GM12878 (cell line): ENCODE data around the gene OR9Q1. TPM values are rescaled to one million over a fixed set of nuclear protein-coding genes. Genes with fewer than 3 reads are reported as not detected.

Experiments used
- ATAC-seq: fragments of 200-7000 bp; cut with Tn5 transposase; 3 replicates; pipeline ENCODE4 v1.9.1; 2020; ENCODE audit warnings: mild to moderate bottlenecking, moderate library complexity
- BruUV-seq: library from RNA; stranded (reverse); fragments of 400-500 nt; replicated peaks from 2 replicates; lab custom pipeline; 2021; lab: Mats Ljungman, UMichigan
- CTCF ChIA-PET: fragments of 300-600 bp; sonication (Branson Sonifier 250); formaldehyde crosslinking; extraction: SDS; loops from one replicate; lab custom pipeline; 2021; ENCODE audit warnings: inconsistent platforms; lab: Yijun Ruan, JAX
- POLR2A ChIA-PET: fragments of 350-600 bp; formaldehyde crosslinking; extraction: SDS; loops from one replicate; lab custom pipeline; 2021; ENCODE audit warnings: inconsistent platforms; lab: Charles Lee
- RAD21 ChIA-PET: fragments of 300-600 bp; sonication (Branson Sonifier 250); formaldehyde crosslinking; loops from one replicate; lab custom pipeline; 2023; ENCODE audit warnings: antibody characterized with exemption; ENCODE audit not compliant: unreplicated experiment; lab: Charles Lee
- SMC1A ChIA-PET: fragments of 300-600 bp; sonication (Branson Sonifier 250); formaldehyde crosslinking; loops from one replicate; lab custom pipeline; 2023; ENCODE audit not compliant: unreplicated experiment, uncharacterized antibody; lab: Charles Lee
- DNase-seq: peaks from one replicate; pipeline ENCODE4 v3.0.0-alpha.2; 2011; ENCODE audit warnings: low read depth, low spot score
- FAIRE-seq: peaks from 3 replicates; lab custom pipeline; 2011; peaks lifted over from hg19 to GRCh38; lab: Jason Lieb, UNC
- H2AFZ ChIP-seq: 2 replicates; pipeline ENCODE4 v1.6.0; 2011; ENCODE audit warnings: low read depth, low read length, control low read depth; ENCODE audit not compliant: control insufficient read depth
- H3K27ac ChIP-seq: 2 replicates; pipeline ENCODE4 v1.5.1; 2011; ENCODE audit warnings: control low read depth; ENCODE audit not compliant: control insufficient read depth, insufficient read depth
- H3K27me3 ChIP-seq, 2 experiments: replicated peaks in 1 of 2; 2 replicates each; pipeline versions ENCODE4 v1.6.0 to v1.6.1; 2011; ENCODE audit warnings: low read length in 1 of 2; ENCODE audit not compliant: control insufficient read depth in 2 of 2, insufficient read depth in 2 of 2
- H3K36me3 ChIP-seq, 2 experiments: 2 replicates each; pipeline ENCODE4 v1.5.1; 2011; ENCODE audit warnings: low read length in 1 of 2; ENCODE audit not compliant: control insufficient read depth in 2 of 2, insufficient read depth in 2 of 2
- H3K4me1 ChIP-seq: 2 replicates; pipeline ENCODE4 v1.6.1; 2011; ENCODE audit warnings: mild to moderate bottlenecking, low read length, moderate library complexity, mixed read lengths; ENCODE audit not compliant: control insufficient read depth, insufficient read depth
- H3K4me2 ChIP-seq: 2 replicates; pipeline ENCODE4 v1.6.0; 2011; ENCODE audit warnings: control low read depth; ENCODE audit not compliant: control insufficient read depth, insufficient read depth
- H3K4me3 ChIP-seq: fragments of 200-600 bp; sonication (generic); 2 replicates; pipeline ENCODE4 v1.5.1; 2016
- H3K79me2 ChIP-seq: 2 replicates; pipeline ENCODE4 v1.6.0; 2011; ENCODE audit warnings: low read length; ENCODE audit not compliant: control insufficient read depth, insufficient read depth
- H3K9ac ChIP-seq: 2 replicates; pipeline ENCODE4 v1.8.0; 2011; ENCODE audit warnings: low read length, control low read depth, mixed read lengths; ENCODE audit not compliant: control insufficient read depth, insufficient read depth
- H3K9me3 ChIP-seq: replicated peaks from 3 replicates; pipeline ENCODE4 v1.5.1; 2011; ENCODE audit warnings: mild to moderate bottlenecking, low read length; ENCODE audit not compliant: control insufficient read depth, insufficient read depth
- H4K20me1 ChIP-seq: 2 replicates; pipeline ENCODE4 v1.6.0; 2011; ENCODE audit not compliant: control insufficient read depth, insufficient read depth
- ATF2 ChIP-seq: IDR thresholded peaks from 2 replicates; pipeline ENCODE4 v1.6.1; 2012; ENCODE audit warnings: low read length, inconsistent platforms
- ATF7 ChIP-seq: fragments of 450-650 bp; IDR thresholded peaks from 2 replicates; pipeline ENCODE4 v1.6.1; 2016; ENCODE audit warnings: low read depth, mild to moderate bottlenecking
- IRF3 ChIP-seq: fragments of 450-650 bp; IDR thresholded peaks from 2 replicates; pipeline ENCODE4 v1.6.1; 2014; ENCODE audit warnings: mild to moderate bottlenecking
- JUNB ChIP-seq: IDR thresholded peaks from 2 replicates; pipeline ENCODE4 v1.6.1; 2016; ENCODE audit warnings: antibody characterized with exemption, mild to moderate bottlenecking
- MEF2A ChIP-seq: IDR thresholded peaks from 2 replicates; pipeline ENCODE4 v1.6.1; 2011; ENCODE audit warnings: low read depth, mild to moderate bottlenecking, low read length, moderate library complexity; ENCODE audit not compliant: insufficient read depth
- MEF2B ChIP-seq: fragments of 450-650 bp; IDR thresholded peaks from 2 replicates; pipeline ENCODE4 v1.6.1; 2018; ENCODE audit warnings: mild to moderate bottlenecking, moderate library complexity; ENCODE audit not compliant: partially characterized antibody, poor library complexity, severe bottlenecking
- MTA2 ChIP-seq: fragments of 450-650 bp; IDR thresholded peaks from 2 replicates; pipeline ENCODE4 v1.6.1; 2016; ENCODE audit warnings: low read depth, mild to moderate bottlenecking, moderate library complexity
- MYC ChIP-seq: IDR thresholded peaks from 2 replicates; pipeline ENCODE4 v1.6.1; 2011; ENCODE audit warnings: mild to moderate bottlenecking, low read length, moderate library complexity, inconsistent platforms; ENCODE audit not compliant: insufficient read depth, insufficient replicate concordance, insufficient read length, severe bottlenecking
- NKRF ChIP-seq: fragments of 450-650 bp; conservative IDR thresholded peaks from 2 replicates; pipeline ENCODE4 v1.6.1; 2017; ENCODE audit warnings: mild to moderate bottlenecking, moderate library complexity
- NRF1 ChIP-seq: conservative IDR thresholded peaks from 2 replicates; pipeline ENCODE4 v1.6.1; 2011; ENCODE audit warnings: mild to moderate bottlenecking, low read depth, low read length, improper control_type of control experiment
- PKNOX1 ChIP-seq: fragments of 450-650 bp; IDR thresholded peaks from 2 replicates; pipeline ENCODE4 v1.6.1; 2016; ENCODE audit warnings: mild to moderate bottlenecking
- POLR2AphosphoS2 ChIP-seq: IDR thresholded peaks from 2 replicates; pipeline ENCODE4 v1.6.1; 2011; ENCODE audit warnings: low read depth, mild to moderate bottlenecking, low read length, improper control_type of control experiment, moderate library complexity
- RB1 ChIP-seq: fragments of 450-650 bp; formaldehyde crosslinking; IDR thresholded peaks from 2 replicates; pipeline ENCODE4 v1.6.1; 2017; ENCODE audit warnings: mild to moderate bottlenecking, borderline replicate concordance
- RUNX3 ChIP-seq: IDR thresholded peaks from 2 replicates; pipeline ENCODE4 v1.6.1; 2012; ENCODE audit warnings: low read length, inconsistent platforms
- SKIL ChIP-seq: fragments of 450-650 bp; IDR thresholded peaks from 2 replicates; pipeline ENCODE4 v1.6.1; 2017; ENCODE audit warnings: mild to moderate bottlenecking, low read depth, inconsistent platforms; ENCODE audit not compliant: poor library complexity, severe bottlenecking
- TAF1 ChIP-seq: IDR thresholded peaks from 2 replicates; pipeline ENCODE4 v1.6.1; 2011; ENCODE audit warnings: mild to moderate bottlenecking, low read depth, low read length, borderline replicate concordance
- ZNF207 ChIP-seq: fragments of 450-650 bp; IDR thresholded peaks from 2 replicates; pipeline ENCODE4 v1.6.1; 2014; ENCODE audit warnings: antibody characterized with exemption, mild to moderate bottlenecking, borderline replicate concordance
- in situ Hi-C: fragments of 300-500 bp; cut with MboI; formaldehyde crosslinking; loops from 9 replicates; pipeline ENCODE4 v1.14.3; 2018; ENCODE audit warnings: mixed read lengths
- intact Hi-C: fragments of 100-400 bp; cut with micrococcal nuclease; formaldehyde crosslinking; loops from one replicate; pipeline ENCODE4 v1.14.2; 2022; ENCODE audit not compliant: unreplicated experiment
- polyA plus RNA-seq, 11 experiments: library from polyadenylated mRNA; depleted of rRNA in 4 of 11; unstranded in 6 of 11; stranded (reverse) in 5 of 11; fragments of >200 nt; fragmentation: Nextera tagmentation in 4 of 11; fragmentation: Illumina TruSeq in 1 of 11; extraction: Ambion mirVana in 4 of 11; extraction: Trizol in 1 of 11; gene quantifications; 1 replicate in 1 of 11; 2 replicates in 10 of 11; pipeline versions ENCODE4 v1.2.1 to v1.2.3, GENCODE V29; 2011 to 2016; ENCODE audit warnings: inconsistent platforms in 2 of 11, missing spikeins in 2 of 11, low read depth in 1 of 11
- total RNA-seq, 4 experiments: library from RNA; depleted of rRNA in 3 of 4; stranded (reverse); fragments of >200 nt in 3 of 4; fragmentation: Illumina TruSeq in 1 of 4; extraction: Trizol in 1 of 4; gene quantifications; 2 replicates each; pipeline versions ENCODE4 v1.2.1 to v1.2.3, GENCODE V29; 2013 to 2021

The OR9Q1 gene
- total and polyA plus RNA-seq, 10 of the 15 experiments (the other 5 are each of a cell fraction or from before 2014, with no cell fraction given): not detected

GRCh38 chr11:58030653-58031052 lies 7.0 kb downstream of the OR9Q1 start, which contains the start of gene OR6Q1:
Gene OR6Q1, plus strand, starts transcription at chr11:58030953. Its CDS starts 0 bp downstream, at chr11:58030953.
- no TSS peak for BruUV-seq
- intact Hi-C loops: no loop called here
- POLR2A ChIA-PET: no interaction called here

More at GRCh38 chr11:58030653-58031052, 7.0 kb downstream of the OR9Q1 start, which contains the start of gene OR6Q1:
- Histone ChIP-seq H3K4me1 (no peaks in the 10 kb centered on the region), H3K4me3 (no peak within 1 kb of the TSS), H3K27me3 (no peaks in the 10 kb centered on the region), H4K20me1 (no peaks in the 10 kb centered on the region), H3K79me2 (no peaks in the 10 kb centered on the region), H3K4me2 (no peak within 1 kb of the TSS), H3K9ac (no peak within 1 kb of the TSS), H3K9me3 (no peaks in the 10 kb centered on the region), H3K27ac (no peak within 1 kb of the TSS), H3K36me3 (no peaks in the 10 kb centered on the region), H2AFZ (no peak within 1 kb of the TSS)
- SMC1A ChIA-PET: interaction anchor here (0.5 to 1.0 kb wide), 2 partner anchors 123 to 495 kb away, joined by 3 read pairs; no protein-coding TSS in a partner anchor
- CTCF ChIA-PET: no interaction called here
- in situ Hi-C loops: no loop called here
- ATAC-seq (no peak), DNase-seq (no peak), FAIRE-seq (no peak)
- RAD21 ChIA-PET: no interaction called here
- no peak for TF ChIP-seq MEF2A
- TF ChIP-seq ZNF207: no peak
- TF ChIP-seq NRF1: no peak
- TF ChIP-seq ATF7: no peak
- no peak for TF ChIP-seq SKIL
- TF ChIP-seq ATF2: no peak
- TF ChIP-seq MTA2: no peak
- no peak for TF ChIP-seq RB1
- no peak for TF ChIP-seq IRF3
- TF ChIP-seq TAF1: no peak
- no peak for TF ChIP-seq MYC
- TF ChIP-seq NKRF: no peak
- TF ChIP-seq JUNB: no peak
- TF ChIP-seq PKNOX1: no peak
- TF ChIP-seq MEF2B: no peak
- no peak for TF ChIP-seq POLR2AphosphoS2
- no peak for TF ChIP-seq RUNX3
